WTC11 (cell line): Measurements from ENCODE around the gene TLE5.

Experiments used
- FOXJ3 ChIP-seq: sonication (generic); formaldehyde crosslinking; IDR thresholded peaks from 2 replicates; pipeline ENCODE4 v1.9.0; 2021; ENCODE audit warnings: missing genetic modification reagents, mild to moderate bottlenecking, borderline replicate concordance
- HMGA2 ChIP-seq: fragments of 250-450 bp; sonication (Bioruptor Pico); IDR thresholded peaks from 2 replicates; pipeline ENCODE4 v1.4.0; 2021; ENCODE audit warnings: mild to moderate bottlenecking, moderate library complexity
- JUN ChIP-seq: sonication (generic); formaldehyde crosslinking; IDR thresholded peaks from 2 replicates; pipeline ENCODE4 v1.8.0; 2023; ENCODE audit warnings: mild to moderate bottlenecking, missing genetic modification reagents
- NFYB ChIP-seq: sonication (generic); formaldehyde crosslinking; conservative IDR thresholded peaks from 2 replicates; pipeline ENCODE4 v1.8.0; 2022; ENCODE audit warnings: low read depth, missing genetic modification reagents
- TF ChIP-seq, protein P1 (sequence below): sonication (generic); formaldehyde crosslinking; conservative IDR thresholded peaks from 2 replicates; pipeline ENCODE4 v1.8.1; 2022; ENCODE audit warnings: mild to moderate bottlenecking, missing genetic modification reagents
- TF ChIP-seq, protein P2 (sequence below): fragments of 200-600 bp; IDR thresholded peaks from 2 replicates; pipeline ENCODE4 v1.8.0; 2022; ENCODE audit warnings: antibody characterized with exemption
- TF ChIP-seq, protein P3 (sequence below): sonication (generic); formaldehyde crosslinking; IDR thresholded peaks from 2 replicates; pipeline ENCODE4 v1.8.0; 2022; ENCODE audit warnings: mild to moderate bottlenecking, missing genetic modification reagents

DNA sequence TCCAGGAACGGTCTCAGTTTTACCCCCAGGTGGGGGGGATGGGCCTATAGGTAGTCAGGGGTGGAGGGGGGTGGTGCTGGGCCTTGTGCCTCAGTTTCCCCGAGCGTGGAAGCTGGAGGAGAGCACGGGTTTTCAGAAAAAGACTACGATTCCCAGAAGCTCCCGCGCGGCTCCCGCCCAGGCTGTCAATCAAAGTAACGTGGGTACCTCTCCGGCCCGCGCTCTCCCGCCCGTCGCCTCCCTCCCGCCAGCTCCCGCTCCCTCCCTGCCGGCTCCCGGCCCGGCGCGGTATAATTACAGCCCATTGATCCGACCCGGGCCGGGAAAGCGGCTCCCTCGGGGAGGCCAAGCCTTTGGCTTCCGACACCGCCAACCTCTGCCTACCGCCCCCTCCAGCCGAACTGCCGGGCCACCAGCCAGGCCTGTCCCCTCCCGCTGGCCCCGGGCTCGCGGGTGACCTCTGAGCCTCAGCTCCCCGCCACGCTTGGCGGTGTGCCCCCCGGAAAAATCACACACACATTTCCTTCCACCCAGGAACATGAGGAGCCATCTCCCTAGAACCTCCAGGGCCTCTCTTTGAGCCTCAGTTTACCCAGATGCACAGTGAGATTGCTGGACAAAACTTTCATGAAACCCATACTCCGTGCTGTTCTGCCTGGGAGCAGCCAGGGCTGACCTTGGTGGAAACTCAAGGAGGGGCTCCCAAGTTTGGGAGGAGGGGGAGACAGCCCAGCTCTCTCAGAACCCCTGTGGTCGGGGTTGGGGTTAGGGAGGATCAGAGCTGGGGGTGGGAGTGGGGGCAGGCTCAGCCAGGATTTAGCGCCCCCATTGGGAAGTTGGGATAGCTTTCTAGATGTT is 25.9 kb downstream of the TLE5 start:
- TF ChIP-seq, protein P1, sequence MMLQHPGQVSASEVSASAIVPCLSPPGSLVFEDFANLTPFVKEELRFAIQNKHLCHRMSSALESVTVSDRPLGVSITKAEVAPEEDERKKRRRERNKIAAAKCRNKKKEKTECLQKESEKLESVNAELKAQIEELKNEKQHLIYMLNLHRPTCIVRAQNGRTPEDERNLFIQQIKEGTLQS: no peak
- TF ChIP-seq, protein P2, sequence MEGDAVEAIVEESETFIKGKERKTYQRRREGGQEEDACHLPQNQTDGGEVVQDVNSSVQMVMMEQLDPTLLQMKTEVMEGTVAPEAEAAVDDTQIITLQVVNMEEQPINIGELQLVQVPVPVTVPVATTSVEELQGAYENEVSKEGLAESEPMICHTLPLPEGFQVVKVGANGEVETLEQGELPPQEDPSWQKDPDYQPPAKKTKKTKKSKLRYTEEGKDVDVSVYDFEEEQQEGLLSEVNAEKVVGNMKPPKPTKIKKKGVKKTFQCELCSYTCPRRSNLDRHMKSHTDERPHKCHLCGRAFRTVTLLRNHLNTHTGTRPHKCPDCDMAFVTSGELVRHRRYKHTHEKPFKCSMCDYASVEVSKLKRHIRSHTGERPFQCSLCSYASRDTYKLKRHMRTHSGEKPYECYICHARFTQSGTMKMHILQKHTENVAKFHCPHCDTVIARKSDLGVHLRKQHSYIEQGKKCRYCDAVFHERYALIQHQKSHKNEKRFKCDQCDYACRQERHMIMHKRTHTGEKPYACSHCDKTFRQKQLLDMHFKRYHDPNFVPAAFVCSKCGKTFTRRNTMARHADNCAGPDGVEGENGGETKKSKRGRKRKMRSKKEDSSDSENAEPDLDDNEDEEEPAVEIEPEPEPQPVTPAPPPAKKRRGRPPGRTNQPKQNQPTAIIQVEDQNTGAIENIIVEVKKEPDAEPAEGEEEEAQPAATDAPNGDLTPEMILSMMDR: 0 out of 2 replicates have a peak, but pooled peaks have one; percentile 19
- no peak for TF ChIP-seq FOXJ3 (CRISPR knock-in tag)
- TF ChIP-seq NFYB: no peak
- TF ChIP-seq JUN (CRISPR knock-in tag): no peak
- TF ChIP-seq HMGA2 (CRISPR knock-in tag): no peak
- TF ChIP-seq, protein P3, sequence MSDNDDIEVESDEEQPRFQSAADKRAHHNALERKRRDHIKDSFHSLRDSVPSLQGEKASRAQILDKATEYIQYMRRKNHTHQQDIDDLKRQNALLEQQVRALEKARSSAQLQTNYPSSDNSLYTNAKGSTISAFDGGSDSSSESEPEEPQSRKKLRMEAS: peak; percentile 66; the same call in 1 of the 2 replicates
